K562 (cell line): ENCODE measurements around the gene MOCS3. TPM values are rescaled to one million over a fixed set of nuclear protein-coding genes. Genes with fewer than 3 reads are reported as not detected.

Experiments used
- BRCA1 ChIP-seq, 2 experiments: fragments of 450-650 bp in 1 of 2; sonication (generic) in 1 of 2; formaldehyde crosslinking in 1 of 2; IDR thresholded peaks; 2 replicates each; pipeline versions ENCODE4 v1.5.0 to v1.6.1; 2017 to 2020; ENCODE audit warnings: mild to moderate bottlenecking in 1 of 2, missing genetic modification reagents in 1 of 2
- CHD4 ChIP-seq: fragments of 200-600 bp; sonication (generic); IDR thresholded peaks from 3 replicates; pipeline ENCODE4 v1.6.1; 2012; ENCODE audit warnings: low read depth, mild to moderate bottlenecking, mixed read lengths, low read length, inconsistent platforms; ENCODE audit not compliant: insufficient read depth, insufficient replicate concordance, poor library complexity, severe bottlenecking
- DPF2 ChIP-seq: fragments of 450-650 bp; IDR thresholded peaks from 2 replicates; pipeline ENCODE4 v1.6.1; 2016
- E2F3 ChIP-seq: fragments of 250-450 bp; sonication (Bioruptor Pico); IDR thresholded peaks from 2 replicates; pipeline ENCODE4 v1.4.0; 2020; ENCODE audit warnings: mild to moderate bottlenecking
- GABPB1 ChIP-seq: sonication (generic); formaldehyde crosslinking; IDR thresholded peaks from 2 replicates; pipeline ENCODE4 v1.8.0; 2022; ENCODE audit warnings: mild to moderate bottlenecking, missing genetic modification reagents
- GTF2F1 ChIP-seq: IDR thresholded peaks from 2 replicates; pipeline ENCODE4 v1.6.1; 2011; ENCODE audit warnings: low read depth, low read length, improper control_type of control experiment
- JUN ChIP-seq, 2 experiments: sonication (generic) in 1 of 2; formaldehyde crosslinking in 1 of 2; IDR thresholded peaks; 2 replicates each; pipeline versions ENCODE4 v1.6.1 to v1.8.0; 2012 to 2022; ENCODE audit warnings: borderline replicate concordance in 2 of 2, mild to moderate bottlenecking in 2 of 2, improper control_type of control experiment in 1 of 2, low read depth in 1 of 2, low read length in 1 of 2, missing genetic modification reagents in 1 of 2
- LEF1 ChIP-seq: fragments of 450-650 bp; IDR thresholded peaks from 2 replicates; pipeline ENCODE4 v1.6.1; 2016; ENCODE audit warnings: mild to moderate bottlenecking
- MAZ ChIP-seq, 2 experiments: fragments of 450-650 bp in 1 of 2; sonication (generic) in 1 of 2; formaldehyde crosslinking; IDR thresholded peaks in 1 of 2; conservative IDR thresholded peaks in 1 of 2; 2 replicates each; pipeline versions ENCODE4 v1.4.0 to v1.5.0; 2020; ENCODE audit warnings: mild to moderate bottlenecking in 1 of 2, missing genetic modification reagents in 1 of 2
- MCM5 ChIP-seq: fragments of 450-650 bp; IDR thresholded peaks from 2 replicates; pipeline ENCODE4 v1.6.1; 2016; ENCODE audit warnings: low read depth
- MEF2A ChIP-seq: IDR thresholded peaks from 2 replicates; pipeline ENCODE4 v1.6.1; 2011; ENCODE audit warnings: low read depth, mild to moderate bottlenecking, low read length, moderate library complexity; ENCODE audit not compliant: control insufficient read depth
- NCOA4 ChIP-seq: fragments of 450-650 bp; IDR thresholded peaks from 2 replicates; pipeline ENCODE4 v1.6.1; 2018; ENCODE audit warnings: mild to moderate bottlenecking; ENCODE audit not compliant: partially characterized antibody
- PCBP2 ChIP-seq: fragments of 200-400 bp; formaldehyde crosslinking; IDR thresholded peaks from 2 replicates; pipeline ENCODE4 v1.6.1; 2018; ENCODE audit warnings: low read length, low read depth, mild to moderate bottlenecking, moderate library complexity; ENCODE audit not compliant: poor library complexity, severe bottlenecking
- POU5F1 ChIP-seq: fragments of 150-350 bp; IDR thresholded peaks from 2 replicates; pipeline ENCODE4 v1.6.1; 2014; ENCODE audit warnings: borderline replicate concordance, low read length, low read depth, mild to moderate bottlenecking; ENCODE audit not compliant: partially characterized antibody
- RBM14 ChIP-seq: fragments of 200-400 bp; formaldehyde crosslinking; IDR thresholded peaks from 2 replicates; pipeline ENCODE4 v1.6.1; 2018; ENCODE audit warnings: low read depth, mild to moderate bottlenecking, low read length, moderate library complexity, borderline replicate concordance; ENCODE audit not compliant: insufficient read depth
- ZNF121 ChIP-seq: sonication (generic); formaldehyde crosslinking; conservative IDR thresholded peaks from 2 replicates; pipeline ENCODE4 v1.8.0; 2022; ENCODE audit warnings: missing genetic modification reagents
- ZNF134 ChIP-seq: fragments of 250-450 bp; sonication (Bioruptor Pico); conservative IDR thresholded peaks from 2 replicates; pipeline ENCODE4 v1.4.0; 2020
- ZNF644 ChIP-seq: fragments of 200-800 bp; sonication (Bioruptor generic); IDR thresholded peaks from 2 replicates; pipeline ENCODE4 v1.6.1; 2016; ENCODE audit warnings: low read depth, missing genetic modification characterization, missing compliant biosample characterization
- ZNF717 ChIP-seq: fragments of 250-450 bp; sonication (Bioruptor Pico); IDR thresholded peaks from 2 replicates; pipeline ENCODE4 v1.5.0; 2021
- polyA plus RNA-seq, 8 experiments: library from polyadenylated mRNA; depleted of rRNA in 4 of 8; stranded (reverse) in 5 of 8; unstranded in 3 of 8; fragments of >200 nt; fragmentation: Nextera tagmentation in 2 of 8; fragmentation: Illumina TruSeq in 1 of 8; extraction: Ambion mirVana in 2 of 8; extraction: Trizol in 1 of 8; gene quantifications; 2 replicates each; pipeline versions ENCODE4 v1.2.1 to v1.2.3, GENCODE V29; 2011 to 2014; ENCODE audit warnings: inconsistent platforms in 1 of 8, missing spikeins in 1 of 8
- total RNA-seq, 7 experiments: library from RNA; depleted of rRNA in 6 of 7; stranded (reverse); fragments of >200 nt in 6 of 7; fragmentation: Illumina TruSeq in 2 of 7; extraction: Trizol in 2 of 7; gene quantifications; 2 replicates each; pipeline versions ENCODE4 v1.2.1 to v1.2.3, GENCODE V29; 2011 to 2021; ENCODE audit warnings: low replicate concordance in 1 of 7
- TF ChIP-seq, protein P1 (sequence below): fragments of 250-450 bp; sonication (Bioruptor Pico); IDR thresholded peaks from 2 replicates; pipeline ENCODE4 v1.4.0; 2020; ENCODE audit warnings: mild to moderate bottlenecking
- TF ChIP-seq, protein P2 (sequence below): IDR thresholded peaks from 3 replicates; pipeline ENCODE4 v1.6.1; 2011; ENCODE audit warnings: borderline replicate concordance, mild to moderate bottlenecking; ENCODE audit not compliant: insufficient read length, insufficient read depth
- TF ChIP-seq, protein P3 (sequence below): fragments of 250-450 bp; sonication (Bioruptor Pico); IDR thresholded peaks from 2 replicates; pipeline ENCODE4 v1.8.0; 2022; ENCODE audit warnings: moderate library complexity, mild to moderate bottlenecking, inconsistent platforms
- TF ChIP-seq, protein P4 (sequence below): sonication (generic); formaldehyde crosslinking; IDR thresholded peaks from 2 replicates; pipeline ENCODE4 v1.8.0; 2022; ENCODE audit warnings: missing genetic modification reagents, mild to moderate bottlenecking, moderate library complexity, borderline replicate concordance

Gene MOCS3
- total and polyA plus RNA-seq, 9 of the 15 experiments (the other 6 are each of a cell fraction or from before 2014, with no cell fraction given): 0.70 to 6.2 (median 2.9) TPM

DNA sequence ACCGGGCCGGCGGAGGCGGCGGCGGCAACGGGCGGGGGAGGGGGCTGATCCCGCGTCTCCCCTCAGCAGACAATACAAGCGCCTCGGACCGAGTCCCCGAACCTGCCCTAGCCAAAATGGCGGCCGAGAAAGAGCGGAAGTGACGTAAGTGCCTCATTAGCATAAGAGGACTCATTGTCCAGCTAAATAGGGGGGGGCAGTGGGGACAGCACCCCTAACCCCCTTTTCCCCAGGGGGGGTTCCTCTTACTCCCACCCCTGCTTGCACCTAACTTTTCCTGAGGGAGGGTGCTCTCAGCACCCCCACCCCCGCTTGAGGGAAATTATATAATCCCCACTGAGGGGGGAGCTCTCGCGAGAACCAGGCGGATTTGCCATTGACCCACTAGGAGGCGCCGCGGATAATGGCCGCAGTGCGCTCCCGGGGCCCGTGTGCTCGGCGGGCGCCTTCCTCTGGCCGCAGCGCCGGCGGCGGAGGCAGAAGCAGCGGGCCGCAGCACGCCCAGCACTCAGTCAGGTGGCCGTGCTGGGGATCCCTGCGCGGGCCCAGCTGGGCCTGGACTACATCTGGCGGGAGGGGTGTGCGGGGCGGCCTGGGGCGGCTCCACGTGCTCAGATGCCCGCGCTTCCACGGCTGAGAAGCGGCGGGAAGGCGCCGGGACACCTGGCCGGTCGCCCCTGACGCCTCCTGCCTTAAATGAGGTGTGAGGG lies 27.2 kb upstream of the MOCS3 start, which contains the start of gene ADNP (continued):
- TF ChIP-seq, protein P1, sequence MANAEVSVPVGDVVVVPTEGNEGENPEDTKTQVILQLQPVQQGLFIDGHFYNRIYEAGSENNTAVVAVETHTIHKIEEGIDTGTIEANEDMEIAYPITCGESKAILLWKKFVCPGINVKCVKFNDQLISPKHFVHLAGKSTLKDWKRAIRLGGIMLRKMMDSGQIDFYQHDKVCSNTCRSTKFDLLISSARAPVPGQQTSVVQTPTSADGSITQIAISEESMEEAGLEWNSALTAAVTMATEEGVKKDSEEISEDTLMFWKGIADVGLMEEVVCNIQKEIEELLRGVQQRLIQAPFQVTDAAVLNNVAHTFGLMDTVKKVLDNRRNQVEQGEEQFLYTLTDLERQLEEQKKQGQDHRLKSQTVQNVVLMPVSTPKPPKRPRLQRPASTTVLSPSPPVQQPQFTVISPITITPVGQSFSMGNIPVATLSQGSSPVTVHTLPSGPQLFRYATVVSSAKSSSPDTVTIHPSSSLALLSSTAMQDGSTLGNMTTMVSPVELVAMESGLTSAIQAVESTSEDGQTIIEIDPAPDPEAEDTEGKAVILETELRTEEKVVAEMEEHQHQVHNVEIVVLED (CRISPR knock-in tag): peak; percentile 78
- no peak for TF ChIP-seq NCOA4
- no peak for TF ChIP-seq MCM5
- TF ChIP-seq, protein P2, sequence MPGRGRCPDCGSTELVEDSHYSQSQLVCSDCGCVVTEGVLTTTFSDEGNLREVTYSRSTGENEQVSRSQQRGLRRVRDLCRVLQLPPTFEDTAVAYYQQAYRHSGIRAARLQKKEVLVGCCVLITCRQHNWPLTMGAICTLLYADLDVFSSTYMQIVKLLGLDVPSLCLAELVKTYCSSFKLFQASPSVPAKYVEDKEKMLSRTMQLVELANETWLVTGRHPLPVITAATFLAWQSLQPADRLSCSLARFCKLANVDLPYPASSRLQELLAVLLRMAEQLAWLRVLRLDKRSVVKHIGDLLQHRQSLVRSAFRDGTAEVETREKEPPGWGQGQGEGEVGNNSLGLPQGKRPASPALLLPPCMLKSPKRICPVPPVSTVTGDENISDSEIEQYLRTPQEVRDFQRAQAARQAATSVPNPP: no peak
- TF ChIP-seq, protein P3, sequence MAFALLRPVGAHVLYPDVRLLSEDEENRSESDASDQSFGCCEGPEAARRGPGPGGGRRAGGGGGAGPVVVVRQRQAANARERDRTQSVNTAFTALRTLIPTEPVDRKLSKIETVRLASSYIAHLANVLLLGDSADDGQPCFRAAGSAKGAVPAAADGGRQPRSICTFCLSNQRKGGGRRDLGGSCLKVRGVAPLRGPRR (CRISPR knock-in tag): 0 out of 2 replicates have a peak, but pooled peaks have one; percentile 80
- peak; percentile 48 for TF ChIP-seq POU5F1
- TF ChIP-seq GABPB1: peak; percentile 91
- no peak for TF ChIP-seq ZNF644 (tag)
- peak; percentile 65; the same call in 1 of the 2 replicates for TF ChIP-seq GTF2F1
- TF ChIP-seq ZNF134 (CRISPR knock-in tag): no peak; the same call in 1 of the 2 replicates
- TF ChIP-seq E2F3: peak; percentile 95
- TF ChIP-seq MAZ (CRISPR knock-in tag; conservative IDR thresholded peaks at IDR 0.05 in 1 of 2, IDR thresholded peaks at IDR 0.05 in 1 of 2): peak; percentile 98
- TF ChIP-seq DPF2: peak; percentile 57; the same call in 1 of the 2 replicates
- no peak; the same call in 1 of the 2 replicates for TF ChIP-seq ZNF121 (CRISPR knock-in tag)
- no peak for TF ChIP-seq ZNF717 (CRISPR knock-in tag)
- peak; percentile 70; the same call in 1 of the 2 replicates for TF ChIP-seq JUN (IDR thresholded peaks at IDR 0.05; ENCODE audit: borderline replicate concordance, low read depth, low read length)
- TF ChIP-seq JUN (CRISPR knock-in tag; IDR thresholded peaks at IDR 0.05; ENCODE audit: borderline replicate concordance): no peak
- TF ChIP-seq BRCA1 (IDR thresholded peaks at IDR 0.05): no peak
- no peak for TF ChIP-seq BRCA1 (CRISPR knock-in tag; IDR thresholded peaks at IDR 0.05)
- no peak for TF ChIP-seq RBM14
- TF ChIP-seq LEF1: no peak; the same call in 1 of the 2 replicates
- TF ChIP-seq MEF2A: peak; percentile 23; the same call in 1 of the 2 replicates
- TF ChIP-seq CHD4: no peak
- TF ChIP-seq, protein P4, sequence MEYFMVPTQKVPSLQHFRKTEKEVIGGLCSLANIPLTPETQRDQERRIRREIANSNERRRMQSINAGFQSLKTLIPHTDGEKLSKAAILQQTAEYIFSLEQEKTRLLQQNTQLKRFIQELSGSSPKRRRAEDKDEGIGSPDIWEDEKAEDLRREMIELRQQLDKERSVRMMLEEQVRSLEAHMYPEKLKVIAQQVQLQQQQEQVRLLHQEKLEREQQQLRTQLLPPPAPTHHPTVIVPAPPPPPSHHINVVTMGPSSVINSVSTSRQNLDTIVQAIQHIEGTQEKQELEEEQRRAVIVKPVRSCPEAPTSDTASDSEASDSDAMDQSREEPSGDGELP (CRISPR knock-in tag): peak; percentile 100
- TF ChIP-seq PCBP2: no peak
